Measurements from ENCODE around the gene ASTN2. TPM values are rescaled to one million over a fixed set of nuclear protein-coding genes. Genes with fewer than 3 reads are reported as not detected.

ASTN2 gene
- total RNA-seq, 1 donor from 2014 or later = 13.6 TPM

DNA sequence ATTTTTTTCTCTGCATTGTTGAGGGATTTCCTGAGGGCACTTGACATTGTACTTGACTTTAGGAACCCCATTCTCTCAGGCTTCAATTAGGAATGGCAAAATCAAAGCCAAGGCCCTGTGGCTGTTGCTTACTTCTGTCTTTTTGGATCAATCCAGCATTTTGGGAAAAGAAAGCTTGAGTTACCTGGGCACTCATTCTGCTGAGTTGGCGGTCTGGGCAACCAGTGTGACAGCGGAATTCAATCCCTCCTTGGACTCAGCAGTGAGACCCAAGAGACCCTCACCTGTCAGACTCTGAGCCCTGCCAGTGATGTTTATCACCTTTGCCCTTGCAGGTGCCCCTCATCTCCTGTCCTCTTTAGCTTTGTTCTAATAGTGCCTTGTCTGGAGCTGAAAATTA, 1036.0 kb downstream of the ASTN2 start:
- Histone ChIP-seq H3K27me3 (ENCODE audit: insufficient read depth, low read length) (peaks cover 5% of the 10 kb centered on the region), H3K36me3 (ENCODE audit: insufficient read depth, low read length) (no peaks in the 10 kb centered on the region), H3K79me2 (ENCODE audit: insufficient read depth, low read length) (no peaks in the 10 kb centered on the region), H3K4me1 (ENCODE audit: insufficient read depth, low read length) (peaks cover 16% of the 10 kb centered on the region), H2AFZ (ENCODE audit: low read depth, low read length) (no peak overlapping the region), H3K9me3 (ENCODE audit: insufficient read depth, low read depth, low read length) (no peaks in the 10 kb centered on the region), H3K4me3 (ENCODE audit: insufficient read depth, low read depth, low read length) (no peak overlapping the region), H3K4me2 (ENCODE audit: low read length) (no peak overlapping the region), H3K9ac (ENCODE audit: low read length) (no peak overlapping the region), H4K20me1 (ENCODE audit: insufficient read depth, low read length) (peaks cover 5% of the 10 kb centered on the region), H3K27ac (ENCODE audit: low read depth, low read length) (no peak overlapping the region)
- H3K36me3 Mint-ChIP-seq (ENCODE audit: low read depth, unreplicated experiment) = peaks cover 57% of the 10 kb centered on the region
- FAIRE-seq (no peak), DNase-seq (ENCODE audit: low read depth) (no peak)
- H3K4me3 Mint-ChIP-seq (ENCODE audit: unreplicated experiment) = no peak overlapping the region
- H3K27ac Mint-ChIP-seq (ENCODE audit: unreplicated experiment) = no peak overlapping the region
- H3K4me1 Mint-ChIP-seq (ENCODE audit: low read depth, unreplicated experiment) = peaks cover 44% of the 10 kb centered on the region
- no peaks in the 10 kb centered on the region for H3K9me3 Mint-ChIP-seq (ENCODE audit: unreplicated experiment)
- H3K27me3 Mint-ChIP-seq (ENCODE audit: low read depth, unreplicated experiment) = no peaks in the 10 kb centered on the region
- TF ChIP-seq, protein P1, sequence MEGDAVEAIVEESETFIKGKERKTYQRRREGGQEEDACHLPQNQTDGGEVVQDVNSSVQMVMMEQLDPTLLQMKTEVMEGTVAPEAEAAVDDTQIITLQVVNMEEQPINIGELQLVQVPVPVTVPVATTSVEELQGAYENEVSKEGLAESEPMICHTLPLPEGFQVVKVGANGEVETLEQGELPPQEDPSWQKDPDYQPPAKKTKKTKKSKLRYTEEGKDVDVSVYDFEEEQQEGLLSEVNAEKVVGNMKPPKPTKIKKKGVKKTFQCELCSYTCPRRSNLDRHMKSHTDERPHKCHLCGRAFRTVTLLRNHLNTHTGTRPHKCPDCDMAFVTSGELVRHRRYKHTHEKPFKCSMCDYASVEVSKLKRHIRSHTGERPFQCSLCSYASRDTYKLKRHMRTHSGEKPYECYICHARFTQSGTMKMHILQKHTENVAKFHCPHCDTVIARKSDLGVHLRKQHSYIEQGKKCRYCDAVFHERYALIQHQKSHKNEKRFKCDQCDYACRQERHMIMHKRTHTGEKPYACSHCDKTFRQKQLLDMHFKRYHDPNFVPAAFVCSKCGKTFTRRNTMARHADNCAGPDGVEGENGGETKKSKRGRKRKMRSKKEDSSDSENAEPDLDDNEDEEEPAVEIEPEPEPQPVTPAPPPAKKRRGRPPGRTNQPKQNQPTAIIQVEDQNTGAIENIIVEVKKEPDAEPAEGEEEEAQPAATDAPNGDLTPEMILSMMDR (IDR thresholded peaks at IDR 0.05; ENCODE audit: insufficient read depth, low read depth, low read length) = no peak
- TF ChIP-seq EZH2 (IDR thresholded peaks at IDR 0.05; ENCODE audit: insufficient read depth, low read length) = no peak

DNA sequence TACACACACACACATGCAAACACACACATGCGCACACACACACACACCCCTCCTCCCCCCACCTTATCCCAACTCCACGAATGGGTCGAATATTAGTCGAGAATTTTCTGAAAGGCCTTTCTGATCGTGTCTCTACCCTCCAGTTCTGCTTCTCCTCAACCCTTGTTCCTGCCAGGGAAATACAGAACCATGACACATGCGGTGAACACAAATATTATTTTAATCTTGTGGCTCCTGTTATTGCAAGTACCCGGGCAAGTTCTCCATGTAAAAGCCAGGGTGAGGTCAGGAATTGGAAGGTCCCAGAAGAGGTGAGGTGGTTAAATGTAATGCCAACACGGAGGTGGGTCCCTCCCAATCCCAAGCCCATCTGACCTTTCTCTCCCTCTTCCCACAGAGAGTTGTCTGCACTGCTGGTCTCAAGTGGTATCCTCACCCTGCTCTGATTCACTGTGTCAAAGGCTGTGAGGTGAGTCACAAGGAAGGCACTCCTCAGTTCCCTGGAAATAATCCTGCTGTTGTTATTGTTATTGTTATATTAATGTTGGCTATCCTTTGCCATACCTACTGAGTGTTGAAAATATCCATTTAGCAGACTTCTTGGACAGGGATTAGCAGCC, 1037.6 kb downstream of the ASTN2 start:
- FAIRE-seq (peak; percentile 80), DNase-seq (ENCODE audit: low read depth) (peak; percentile 77)
- Histone ChIP-seq H3K4me3 (ENCODE audit: insufficient read depth, low read depth, low read length) (no peak overlapping the region), H3K79me2 (ENCODE audit: insufficient read depth, low read length) (no peaks in the 10 kb centered on the region), H2AFZ (ENCODE audit: low read depth, low read length) (no peak overlapping the region), H3K4me1 (ENCODE audit: insufficient read depth, low read length) (peaks cover 16% of the 10 kb centered on the region), H4K20me1 (ENCODE audit: insufficient read depth, low read length) (peaks cover 5% of the 10 kb centered on the region), H3K27me3 (ENCODE audit: insufficient read depth, low read length) (peaks cover 5% of the 10 kb centered on the region), H3K36me3 (ENCODE audit: insufficient read depth, low read length) (no peaks in the 10 kb centered on the region), H3K27ac (ENCODE audit: low read depth, low read length) (peak overlapping the region; percentile 21), H3K9ac (ENCODE audit: low read length) (no peak overlapping the region), H3K9me3 (ENCODE audit: insufficient read depth, low read depth, low read length) (no peaks in the 10 kb centered on the region), H3K4me2 (ENCODE audit: low read length) (peak overlapping the region; percentile 55)
- no peaks in the 10 kb centered on the region for H3K27me3 Mint-ChIP-seq (ENCODE audit: low read depth, unreplicated experiment)
- H3K4me3 Mint-ChIP-seq (ENCODE audit: unreplicated experiment) = peak overlapping the region; percentile 27
- no peak for TF ChIP-seq EZH2 (IDR thresholded peaks at IDR 0.05; ENCODE audit: insufficient read depth, low read length)
- TF ChIP-seq, protein P1 (IDR thresholded peaks at IDR 0.05; ENCODE audit: insufficient read depth, low read depth, low read length) = no peak
- no peaks in the 10 kb centered on the region for H3K9me3 Mint-ChIP-seq (ENCODE audit: unreplicated experiment)
- H3K27ac Mint-ChIP-seq (ENCODE audit: unreplicated experiment) = peak overlapping the region; percentile 69
- peaks cover 50% of the 10 kb centered on the region for H3K36me3 Mint-ChIP-seq (ENCODE audit: low read depth, unreplicated experiment)
- H3K4me1 Mint-ChIP-seq (ENCODE audit: low read depth, unreplicated experiment) = peaks cover 35% of the 10 kb centered on the region
